Measurements from ENCODE around the gene NBEAL2.

Gene NBEAL2

GRCh38 chr3:47000198-47000815 lies 20.8 kb downstream of the NBEAL2 start:
- DNase-seq (ENCODE audit: low read depth in 2 of 2): no peak

DNA sequence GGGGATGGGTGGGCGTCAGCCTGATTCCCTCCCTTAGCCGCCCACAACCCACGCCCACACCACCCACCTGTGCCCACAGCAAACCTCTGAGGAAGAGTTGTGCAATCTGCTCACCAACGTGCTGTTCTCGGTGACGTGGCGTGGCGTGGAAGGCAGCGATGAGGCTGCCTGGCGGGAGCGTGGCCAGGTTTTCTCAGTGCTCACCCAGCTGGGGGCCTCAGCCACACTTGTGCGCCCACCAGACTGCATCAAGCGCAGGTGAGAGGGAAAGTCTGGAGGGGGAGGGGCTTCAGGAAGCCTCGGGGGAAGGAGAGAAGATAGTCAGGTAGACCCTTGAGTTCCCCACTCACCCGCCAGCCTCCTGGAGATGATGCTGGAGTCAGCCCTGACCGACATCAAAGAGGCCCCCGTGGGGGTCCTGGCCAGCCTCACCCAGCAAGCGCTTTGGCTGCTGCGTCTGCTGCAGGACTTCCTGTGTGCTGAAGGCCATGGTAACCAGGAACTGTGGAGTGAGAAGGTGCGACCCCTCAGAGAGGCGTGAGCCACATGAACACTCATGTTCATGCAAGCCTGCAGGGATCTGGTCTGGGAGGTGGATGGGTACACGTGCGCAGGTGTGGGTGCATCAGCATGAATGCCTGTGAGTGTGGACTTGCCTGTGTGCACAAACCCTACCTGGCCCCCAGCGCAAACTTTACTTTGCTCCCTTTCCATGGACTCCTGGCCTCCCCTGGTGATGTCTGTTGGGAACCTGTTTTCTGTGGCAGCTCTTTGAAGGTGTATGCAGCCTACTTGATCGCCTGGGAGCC lies 21.7 kb downstream of the NBEAL2 start:
- no peak for DNase-seq (ENCODE audit: low read depth in 2 of 2)

DNA sequence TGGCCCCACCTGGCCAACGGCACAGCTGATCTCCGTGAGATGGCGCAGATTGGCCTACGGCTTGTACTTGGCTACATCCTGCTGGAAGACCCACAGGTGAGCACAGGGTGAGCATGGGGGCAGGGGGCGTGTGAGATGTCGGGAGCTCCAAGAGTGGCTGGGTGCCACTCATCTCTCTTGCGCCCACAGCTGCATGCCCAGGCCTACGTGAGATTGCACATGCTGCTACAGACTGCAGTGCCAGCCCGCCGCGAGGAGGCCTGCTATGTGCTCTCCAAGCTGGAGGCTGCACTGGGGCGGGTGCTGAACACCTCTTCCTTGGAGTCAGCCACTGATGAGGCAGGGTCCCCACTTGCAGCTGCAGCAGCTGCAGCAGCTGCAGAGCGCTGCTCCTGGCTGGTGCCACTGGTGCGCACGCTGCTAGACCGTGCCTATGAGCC lies 22.3 kb downstream of the NBEAL2 start:
- DNase-seq (ENCODE audit: low read depth in 2 of 2): no peak

- no peak for DNase-seq (ENCODE audit: low read depth in 2 of 2)
Measured at GRCh38 chr3:47002171-47003055, 22.9 kb downstream of the NBEAL2 start.

GRCh38 chr3:47003056-47003410 lies 23.6 kb downstream of the NBEAL2 start:
- no peak for DNase-seq (ENCODE audit: low read depth in 2 of 2)

DNA sequence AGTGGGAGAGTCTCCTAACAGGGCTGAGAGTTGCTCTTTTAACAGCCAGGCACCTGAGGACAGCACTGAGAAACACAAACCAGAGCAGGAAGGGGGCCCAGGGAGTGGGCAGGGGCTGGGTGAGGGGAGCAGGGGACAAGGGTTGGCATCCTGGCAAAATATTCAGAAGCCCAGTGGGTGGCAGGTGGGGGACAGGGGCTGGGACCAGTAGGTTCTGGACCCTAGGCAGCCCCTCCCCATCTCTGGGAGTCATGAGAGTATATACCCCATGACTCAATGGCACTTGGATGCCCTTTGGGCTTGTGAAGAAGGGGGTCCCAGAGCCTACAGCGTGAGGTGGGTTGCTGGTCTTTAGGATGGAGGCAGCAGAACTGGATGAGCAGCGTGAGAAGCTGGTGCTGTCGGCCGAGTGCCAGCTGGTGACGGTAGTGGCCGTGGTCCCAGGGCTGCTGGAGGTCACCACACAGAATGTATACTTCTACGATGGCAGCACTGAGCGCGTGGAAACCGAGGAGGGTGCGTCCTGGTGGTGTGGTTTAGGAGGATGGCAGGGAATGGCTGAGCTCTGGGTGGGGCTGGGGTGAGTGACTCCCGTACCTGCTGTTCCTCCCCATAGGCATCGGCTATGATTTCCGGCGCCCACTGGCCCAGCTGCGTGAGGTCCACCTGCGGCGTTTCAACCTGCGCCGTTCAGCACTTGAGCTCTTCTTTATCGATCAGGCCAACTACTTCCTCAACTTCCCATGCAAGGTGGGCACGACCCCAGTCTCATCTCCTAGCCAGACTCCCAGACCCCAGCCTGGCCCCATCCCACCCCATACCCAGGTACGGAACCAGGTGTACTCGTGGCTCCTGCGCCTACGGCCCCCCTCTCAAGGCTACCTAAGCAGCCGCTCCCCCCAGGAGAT lies 24.2 kb downstream of the NBEAL2 start:
- DNase-seq (ENCODE audit: low read depth in 2 of 2): no peak

- no peak for DNase-seq (ENCODE audit: low read depth in 2 of 2)
Measured at GRCh38 chr3:47004369-47005211, 25.1 kb downstream of the NBEAL2 start.

GRCh38 chr3:47005212-47006144 lies 26.0 kb downstream of the NBEAL2 start:
- DNase-seq (ENCODE audit: low read depth in 2 of 2): no peak

GRCh38 chr3:47006145-47006651 lies 26.7 kb downstream of the NBEAL2 start:
- DNase-seq (ENCODE audit: low read depth in 2 of 2): no peak

- DNase-seq (ENCODE audit: low read depth in 2 of 2): no peak
Measured at GRCh38 chr3:47007001-47007400, 27.5 kb downstream of the NBEAL2 start.

DNA sequence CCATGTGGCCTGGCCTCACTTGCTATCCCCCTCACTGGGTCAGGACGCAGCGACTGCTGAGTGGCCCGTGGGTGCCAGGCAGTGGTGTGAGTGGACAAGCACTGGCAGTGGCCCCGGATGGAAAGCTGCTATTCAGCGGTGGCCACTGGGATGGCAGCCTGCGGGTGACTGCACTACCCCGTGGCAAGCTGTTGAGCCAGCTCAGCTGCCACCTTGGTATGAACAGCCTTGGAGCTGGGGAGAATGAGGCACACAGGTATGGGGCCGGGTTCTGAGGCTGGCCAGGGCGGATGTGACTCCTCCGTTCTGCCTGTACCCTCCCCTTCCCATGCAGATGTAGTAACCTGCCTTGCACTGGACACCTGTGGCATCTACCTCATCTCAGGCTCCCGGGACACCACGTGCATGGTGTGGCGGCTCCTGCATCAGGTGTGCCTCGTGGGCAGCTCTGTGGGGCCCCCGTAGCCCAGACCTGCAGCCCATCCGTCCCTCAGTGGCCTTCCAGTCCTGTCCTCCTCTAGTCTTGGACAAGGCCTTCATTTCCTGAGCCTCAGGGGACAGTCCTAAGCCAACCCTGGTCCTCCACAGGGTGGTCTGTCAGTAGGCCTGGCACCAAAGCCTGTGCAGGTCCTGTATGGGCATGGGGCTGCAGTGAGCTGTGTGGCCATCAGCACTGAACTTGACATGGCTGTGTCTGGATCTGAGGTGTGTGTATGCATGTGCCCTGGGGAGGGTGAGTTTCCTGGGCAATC lies 28.2 kb downstream of the NBEAL2 start:
- DNase-seq (ENCODE audit: low read depth in 2 of 2): no peak

DNA sequence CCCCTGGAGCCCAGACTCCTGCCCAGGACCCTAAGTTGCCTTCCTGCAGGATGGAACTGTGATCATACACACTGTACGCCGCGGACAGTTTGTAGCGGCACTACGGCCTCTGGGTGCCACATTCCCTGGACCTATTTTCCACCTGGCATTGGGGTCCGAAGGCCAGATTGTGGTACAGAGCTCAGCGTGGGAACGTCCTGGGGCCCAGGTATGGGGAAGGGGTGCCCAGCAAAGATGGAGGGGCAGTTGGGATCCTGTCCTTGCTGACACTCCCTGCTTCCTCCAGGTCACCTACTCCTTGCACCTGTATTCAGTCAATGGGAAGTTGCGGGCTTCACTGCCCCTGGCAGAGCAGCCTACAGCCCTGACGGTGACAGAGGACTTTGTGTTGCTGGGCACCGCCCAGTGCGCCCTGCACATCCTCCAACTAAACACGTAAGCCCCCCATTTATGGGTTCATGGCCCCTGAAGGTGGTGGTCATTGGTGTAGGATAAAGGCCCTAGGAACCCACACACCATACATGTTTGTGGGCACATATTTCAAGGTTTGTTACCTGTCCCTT lies 28.8 kb downstream of the NBEAL2 start:
- DNase-seq (ENCODE audit: low read depth in 2 of 2): no peak

DNA sequence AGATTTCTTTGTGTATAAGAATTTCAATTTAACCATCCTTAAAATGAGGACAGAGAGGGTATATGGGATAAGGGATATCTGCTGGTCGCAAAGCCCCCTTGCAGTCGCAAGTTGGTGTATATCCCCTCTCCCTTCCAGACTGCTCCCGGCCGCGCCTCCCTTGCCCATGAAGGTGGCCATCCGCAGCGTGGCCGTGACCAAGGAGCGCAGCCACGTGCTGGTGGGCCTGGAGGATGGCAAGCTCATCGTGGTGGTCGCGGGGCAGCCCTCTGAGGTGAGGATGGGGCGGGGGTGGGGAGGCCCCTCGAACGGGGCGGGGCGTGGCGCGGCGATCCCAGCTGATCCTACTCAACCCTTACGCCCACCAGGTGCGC lies 29.4 kb downstream of the NBEAL2 start:
- DNase-seq (ENCODE audit: low read depth in 2 of 2): no peak

DNA sequence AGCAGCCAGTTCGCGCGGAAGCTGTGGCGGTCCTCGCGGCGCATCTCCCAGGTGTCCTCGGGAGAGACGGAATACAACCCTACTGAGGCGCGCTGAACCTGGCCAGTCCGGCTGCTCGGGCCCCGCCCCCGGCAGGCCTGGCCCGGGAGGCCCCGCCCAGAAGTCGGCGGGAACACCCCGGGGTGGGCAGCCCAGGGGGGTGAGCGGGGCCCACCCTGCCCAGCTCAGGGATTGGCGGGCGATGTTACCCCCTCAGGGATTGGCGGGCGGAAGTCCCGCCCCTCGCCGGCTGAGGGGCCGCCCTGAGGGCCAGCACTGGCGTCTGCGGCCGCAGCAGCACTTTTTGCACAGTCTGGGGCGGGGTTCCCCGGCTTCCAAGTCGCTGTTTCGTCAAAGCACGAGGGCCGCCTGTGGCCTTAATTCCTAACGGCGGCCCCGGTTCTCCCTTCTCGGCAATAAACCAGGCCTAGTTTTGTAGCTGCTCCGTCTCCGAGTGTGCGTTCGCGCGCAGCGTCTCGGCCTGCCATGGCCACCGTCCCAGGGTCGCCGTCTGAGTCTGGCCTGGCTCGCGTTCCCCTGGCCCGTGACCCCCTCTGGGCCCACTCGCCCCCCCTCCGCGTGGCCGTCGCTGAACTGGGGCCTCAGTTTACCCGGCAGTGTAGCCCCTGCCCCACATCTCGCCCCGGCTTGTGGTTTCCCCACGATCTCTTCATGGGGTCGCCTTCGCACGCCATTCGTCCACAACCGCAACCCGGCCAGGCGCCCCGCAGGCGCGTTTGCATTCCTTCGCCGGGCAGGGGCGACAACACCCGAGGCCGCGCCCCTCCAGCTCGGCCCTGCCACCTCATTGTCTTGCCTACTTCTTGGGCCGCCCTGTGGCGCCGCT lies 30.0 kb downstream of the NBEAL2 start:
- peak; percentile 48 to 54 for DNase-seq (ENCODE audit: low read depth in 2 of 2)

DNA sequence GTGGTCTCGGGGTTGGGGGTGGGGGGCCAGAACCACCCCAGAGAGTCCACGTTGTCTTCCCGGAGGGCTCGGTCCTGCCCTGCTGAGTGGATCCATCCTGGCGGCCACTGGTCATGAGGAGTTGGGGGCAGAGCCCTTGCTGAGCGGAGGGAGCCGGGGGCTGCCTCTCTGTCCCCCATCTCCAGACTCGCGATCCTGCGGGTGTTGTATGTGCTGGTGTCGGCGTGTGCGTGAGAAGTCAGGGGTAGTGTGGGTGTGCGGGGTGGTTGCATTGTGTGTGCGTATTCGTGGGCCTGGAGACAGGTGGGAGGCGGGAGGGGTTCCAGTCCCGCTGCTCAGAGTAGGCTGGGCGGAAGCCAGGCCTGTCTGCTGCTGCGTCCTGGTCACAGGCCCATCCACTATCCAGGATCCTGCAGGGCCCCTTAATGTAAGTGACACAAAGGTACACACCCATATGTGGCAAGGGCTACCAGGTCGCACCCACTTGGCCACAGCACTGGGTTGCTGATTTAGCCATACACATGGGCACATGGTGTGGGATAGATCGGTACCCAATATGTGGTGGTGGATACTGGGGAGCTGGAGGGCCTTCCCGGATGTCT lies 30.7 kb downstream of the NBEAL2 start:
- no peak for DNase-seq (ENCODE audit: low read depth in 2 of 2)

DNA sequence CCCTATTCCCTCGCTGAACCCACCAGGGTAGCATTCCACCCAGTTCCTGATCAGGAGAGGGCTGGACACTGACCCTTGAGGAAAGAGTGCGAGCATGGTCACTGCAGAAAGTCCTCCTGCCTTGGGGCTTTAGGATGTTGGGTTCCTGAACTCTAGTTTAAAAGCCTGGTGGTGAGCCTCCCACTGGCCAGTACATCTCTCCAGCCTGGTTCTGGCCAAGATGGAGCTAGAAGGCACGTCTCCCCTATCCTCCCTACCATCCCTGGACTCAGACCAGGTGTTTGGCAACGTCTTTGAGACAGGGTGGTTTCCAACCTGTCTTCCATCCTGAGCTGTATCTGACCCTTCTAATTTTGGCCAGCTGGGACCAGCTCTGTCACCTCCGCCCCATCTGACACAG lies 31.4 kb downstream of the NBEAL2 start:
- no peak for DNase-seq (ENCODE audit: low read depth in 2 of 2)

DNA sequence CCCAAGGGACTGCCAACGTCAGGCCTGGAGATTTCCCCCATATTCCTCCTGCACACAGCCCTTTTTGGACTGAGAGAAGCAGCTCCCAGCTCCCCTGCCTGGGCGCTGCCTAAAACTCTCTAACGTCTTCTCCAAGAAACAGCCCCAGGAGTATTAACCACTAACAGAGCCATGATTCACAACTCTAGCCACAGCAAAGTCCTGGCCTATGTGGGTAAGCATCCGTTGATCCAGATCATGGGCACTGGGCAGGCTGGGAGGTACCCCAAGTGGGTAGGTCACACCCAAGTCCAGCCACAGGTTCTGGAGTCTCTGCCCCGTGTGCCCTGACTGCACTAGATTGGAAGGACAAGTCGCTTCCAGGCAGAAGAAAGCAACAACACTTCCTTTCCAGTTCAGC lies 31.9 kb downstream of the NBEAL2 start:
- DNase-seq (ENCODE audit: low read depth in 2 of 2): no peak

All from stimulated activated CD8-positive, alpha-beta memory T cell treated with anti-CD3 and anti-CD28 coated beads, Interleukin-2, amount 100 ng/mL, for 1 hour (primary cell).